SIG-M5 (cell line): ENCODE data around the gene OR56B1.

Source experiments
- DNase-seq: peaks from one replicate; lab custom pipeline; 2025; lab: John Stamatoyannopoulos, UW

The OR56B1 gene

GRCh38 chr11:5737091-5737490 is 843 bp downstream of the OR56B1 start:
- no peak for DNase-seq

DNA sequence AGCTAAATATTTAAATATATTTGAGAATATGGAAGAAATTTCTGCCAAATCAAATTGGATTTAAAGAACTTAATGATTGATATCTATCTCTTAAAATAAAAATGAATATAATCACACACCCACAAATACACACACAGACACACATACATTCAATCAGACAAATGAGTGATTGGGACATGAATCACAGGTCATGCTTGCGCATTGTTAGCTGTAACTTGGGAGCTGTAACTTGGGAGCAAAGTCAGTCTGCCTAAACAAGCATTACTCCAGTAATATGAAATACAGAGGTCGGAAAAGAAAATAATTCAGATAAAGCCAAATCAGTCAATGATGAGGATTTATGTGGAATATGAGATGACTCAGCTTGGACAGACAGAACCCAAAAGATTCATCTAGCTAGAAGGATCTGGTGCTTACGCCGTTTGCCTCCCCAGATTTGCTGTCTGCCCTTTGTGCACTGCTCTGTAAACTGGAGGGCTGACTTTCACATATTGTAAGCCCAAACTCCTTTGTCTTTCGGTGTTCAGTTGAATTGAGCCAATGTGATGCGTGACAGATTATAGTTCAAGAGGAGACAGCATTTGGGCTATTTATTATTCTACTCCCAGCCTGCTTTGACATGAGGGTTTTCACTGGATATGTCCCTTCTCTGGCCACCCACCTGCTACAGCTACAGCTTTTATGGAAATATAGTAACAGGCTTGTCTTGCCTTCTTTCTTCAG is 1.6 kb downstream of the OR56B1 start:
- DNase-seq: no peak

- DNase-seq: no peak
Observed at GRCh38 chr11:5738431-5738830, 2.2 kb downstream of the OR56B1 start.

DNA sequence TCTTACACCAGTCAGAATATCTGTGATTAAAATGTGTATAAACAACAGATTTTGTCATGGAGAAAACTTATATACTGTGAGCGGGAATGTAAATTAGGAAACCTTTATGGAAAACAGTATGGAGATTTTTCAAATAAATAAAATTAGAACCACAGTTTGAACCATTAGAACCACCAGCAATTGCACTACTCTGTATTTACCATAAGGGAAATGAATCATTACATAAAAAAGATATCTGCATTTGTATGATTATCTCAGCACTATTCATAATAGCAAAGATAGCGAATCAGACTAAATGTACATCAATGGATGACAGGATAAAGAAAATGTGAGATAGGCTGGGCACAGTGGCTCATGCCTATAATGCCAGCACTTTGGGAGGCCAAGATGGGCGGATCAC is 10.4 kb downstream of the OR56B1 start:
- DNase-seq: no peak

DNA sequence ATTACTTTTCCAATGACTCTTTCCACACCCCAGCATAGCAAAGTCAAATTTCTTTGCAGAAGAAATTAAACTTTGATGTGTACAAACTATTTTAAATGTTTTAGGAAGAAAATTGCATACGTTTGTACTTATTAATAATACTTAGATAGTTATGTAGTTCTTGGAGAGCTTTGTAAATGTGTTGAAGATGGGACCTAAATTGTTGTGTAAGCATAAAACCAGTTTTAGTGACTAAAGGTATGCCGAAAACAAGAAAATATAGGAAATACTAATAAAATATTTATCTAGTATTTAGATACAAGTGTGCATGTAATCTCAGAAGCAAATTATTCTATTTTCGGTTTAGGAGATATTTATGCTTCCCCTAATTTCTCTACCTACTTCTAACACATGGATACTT is 13.6 kb downstream of the OR56B1 start:
- DNase-seq: no peak

GRCh38 chr11:5753943-5754342 is 17.7 kb downstream of the OR56B1 start, which contains the start of gene OR52N4:
Gene OR52N4 (plus strand): TSS chr11:5754243. CDS start chr11:5754741, 498 bp downstream.
- DNase-seq: no peak

DNA sequence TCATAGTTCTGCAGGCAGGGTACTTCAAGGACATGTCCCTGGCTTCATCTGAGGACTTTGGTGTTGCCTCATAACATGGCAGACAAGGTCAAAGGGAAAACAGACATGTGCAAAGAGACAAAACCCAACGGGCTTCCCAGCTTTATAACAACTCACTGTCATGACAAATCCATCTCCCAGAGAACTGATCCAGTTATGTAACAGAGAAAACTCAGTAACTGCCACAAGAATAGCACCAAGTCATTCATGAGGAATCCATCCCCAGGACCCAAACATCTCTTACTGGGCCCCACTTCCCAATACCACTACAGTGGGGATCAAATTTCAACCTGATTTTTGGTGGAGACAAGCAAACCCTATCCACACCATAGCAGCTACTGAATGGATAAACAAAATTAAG is 30.8 kb downstream of the OR56B1 start:
- DNase-seq: no peak

GRCh38 chr11:5783255-5783654 is 47.0 kb downstream of the OR56B1 start, which contains the start of gene OR52N5:
Gene OR52N5 (minus strand): TSS chr11:5783355. CDS start chr11:5778634, 4,721 bp downstream.
- DNase-seq: no peak
